ENCODE measurements around the gene ARSA.

ARSA gene

GRCh38 chr22:50625568-50626313, 2.2 kb downstream of the ARSA start:
- CTCF ChIA-PET, result no interaction called here
- peak; percentile 93 for TF ChIP-seq BCL11B (tag by site-specific recombination; IDR thresholded peaks at IDR 0.05; ENCODE audit: low read depth)
- no peak for TF ChIP-seq ZFP69B (tag by site-specific recombination; IDR thresholded peaks at IDR 0.05)
- TF ChIP-seq BCL11A (tag by site-specific recombination; IDR thresholded peaks at IDR 0.05; ENCODE audit: low read depth), result peak; percentile 76; the same call in 1 of the 2 replicates
- no peak for TF ChIP-seq ZBTB1 (tag by site-specific recombination; IDR thresholded peaks at IDR 0.05)
- Histone ChIP-seq H3K27ac (ENCODE audit: extremely low read depth, low read depth, low read length) (no peak overlapping the region), H3K9me3 (ENCODE audit: control insufficient read depth, insufficient read depth, low read depth, low read length) (no peaks in the 10 kb centered on the region), H3K36me3 (ENCODE audit: control insufficient read depth in 2 of 2, insufficient read depth in 1 of 2, low read length in 2 of 2) (peaks cover 0 to 11% of the 10 kb centered on the region in 2 experiments; a peak in 1 of 3 replicates), H3K4me3 (ENCODE audit: low read depth, low read length) (no peak overlapping the region), H3K4me1 (ENCODE audit: control insufficient read depth, insufficient read depth, low read length) (peaks cover 7% of the 10 kb centered on the region)
- POLR2A ChIA-PET, result interaction anchor here (0.7 kb wide), 1 partner anchor 43 kb away, joined by 3 read pairs; the partner anchor contains the start of gene CHKB

DNA sequence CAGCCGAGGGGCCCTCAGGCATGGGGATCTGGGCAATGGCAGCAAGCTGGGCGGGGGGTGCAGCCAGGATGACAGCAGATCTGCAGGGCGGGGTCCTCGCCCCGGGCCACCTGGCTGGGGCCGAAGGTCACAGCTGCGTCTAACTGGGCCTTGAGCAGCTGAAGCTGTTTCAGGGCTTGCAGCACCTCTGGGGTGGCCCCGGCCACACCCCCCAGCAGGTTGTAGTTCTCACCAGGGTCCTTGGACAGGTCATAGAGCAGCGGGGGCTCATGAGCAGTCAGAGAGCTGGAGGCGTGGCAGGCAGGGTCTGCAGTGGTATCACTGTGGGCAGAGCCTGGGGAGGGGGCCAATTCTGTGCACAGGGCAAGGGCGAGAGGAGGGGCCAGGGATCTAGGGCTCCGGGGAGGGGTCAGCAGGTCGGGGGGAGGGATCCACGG, 2.8 kb downstream of the ARSA start:
- TF ChIP-seq ZNF596 (tag by site-specific recombination; IDR thresholded peaks at IDR 0.05) (no peak), BCL11A (tag by site-specific recombination; IDR thresholded peaks at IDR 0.05; ENCODE audit: low read depth) (no peak), ZNF585B (tag by site-specific recombination; IDR thresholded peaks at IDR 0.05) (no peak), GLIS1 (tag by site-specific recombination; IDR thresholded peaks at IDR 0.05) (no peak), ZIC2 (tag by site-specific recombination; IDR thresholded peaks at IDR 0.05) (peak; percentile 80), ZBTB20 (tag by site-specific recombination; IDR thresholded peaks at IDR 0.05) (no peak), ZNF600 (tag by site-specific recombination; IDR thresholded peaks at IDR 0.05) (no peak), ZNF514 (tag by site-specific recombination; IDR thresholded peaks at IDR 0.05) (no peak), ZNF362 (tag by site-specific recombination; IDR thresholded peaks at IDR 0.05) (no peak), ZNF133 (tag by site-specific recombination; IDR thresholded peaks at IDR 0.05) (no peak), BCL11B (tag by site-specific recombination; IDR thresholded peaks at IDR 0.05; ENCODE audit: low read depth) (no peak), GLIS2 (tag by site-specific recombination; IDR thresholded peaks at IDR 0.05) (peak; percentile 22; the same call in 1 of the 2 replicates), ZNF211 (tag by site-specific recombination; IDR thresholded peaks at IDR 0.05; ENCODE audit: low read depth) (no peak), ZNF785 (tag by site-specific recombination; IDR thresholded peaks at IDR 0.05) (no peak), IKZF3 (tag by site-specific recombination; IDR thresholded peaks at IDR 0.05) (no peak), ZNF521 (tag by site-specific recombination; IDR thresholded peaks at IDR 0.05) (no peak), ZNF335 (tag by site-specific recombination; conservative IDR thresholded peaks at IDR 0.05) (no peak), KLF1 (tag by site-specific recombination; IDR thresholded peaks at IDR 0.05) (peak; percentile 23; the same call in 1 of the 2 replicates)
- Histone ChIP-seq H3K4me3 (ENCODE audit: low read depth, low read length) (no peak overlapping the region), H3K36me3 (ENCODE audit: control insufficient read depth in 2 of 2, insufficient read depth in 1 of 2, low read length in 2 of 2) (peaks cover 0 to 11% of the 10 kb centered on the region in 2 experiments; a peak in 1 of 3 replicates), H3K27ac (ENCODE audit: extremely low read depth, low read depth, low read length) (no peak overlapping the region), H3K9me3 (ENCODE audit: control insufficient read depth, insufficient read depth, low read depth, low read length) (no peaks in the 10 kb centered on the region), H3K4me1 (ENCODE audit: control insufficient read depth, insufficient read depth, low read length) (peaks cover 7% of the 10 kb centered on the region)
- POLR2A ChIA-PET, result no interaction called here
- CTCF ChIA-PET, result no interaction called here

- Histone ChIP-seq H3K27ac (ENCODE audit: extremely low read depth, low read depth, low read length) (no peak overlapping the region), H3K9me3 (ENCODE audit: control insufficient read depth, insufficient read depth, low read depth, low read length) (no peaks in the 10 kb centered on the region), H3K4me3 (ENCODE audit: low read depth, low read length) (no peak overlapping the region), H3K36me3 (ENCODE audit: control insufficient read depth in 2 of 2, insufficient read depth in 1 of 2, low read length in 2 of 2) (peaks cover 0 to 11% of the 10 kb centered on the region in 2 experiments; a peak in 1 of 3 replicates), H3K4me1 (ENCODE audit: control insufficient read depth, insufficient read depth, low read length) (peaks cover 7% of the 10 kb centered on the region)
- ChIA-PET CTCF (interaction anchor here (0.6 to 0.9 kb wide), 3 partner anchors 49 to 72 kb away, joined by 3 read pairs; no protein-coding TSS in a partner anchor), POLR2A (no interaction called here)
- TF ChIP-seq FEZF1 (tag by site-specific recombination; IDR thresholded peaks at IDR 0.05), result no peak
- TF ChIP-seq ZNF2 (tag by site-specific recombination; IDR thresholded peaks at IDR 0.05), result no peak
- TF ChIP-seq ZNF501 (tag by site-specific recombination; IDR thresholded peaks at IDR 0.05), result no peak
- no peak for TF ChIP-seq ZBTB20 (tag by site-specific recombination; IDR thresholded peaks at IDR 0.05)
- TF ChIP-seq ZNF19 (tag by site-specific recombination; IDR thresholded peaks at IDR 0.05; ENCODE audit: low read depth), result no peak
- TF ChIP-seq ZNF341 (tag by site-specific recombination; IDR thresholded peaks at IDR 0.05; ENCODE audit: low read depth), result no peak
- no peak for TF ChIP-seq ZNF335 (tag by site-specific recombination; conservative IDR thresholded peaks at IDR 0.05)
- TF ChIP-seq ZBTB48 (tag by site-specific recombination; IDR thresholded peaks at IDR 0.05), result no peak
- TF ChIP-seq, protein P1, sequence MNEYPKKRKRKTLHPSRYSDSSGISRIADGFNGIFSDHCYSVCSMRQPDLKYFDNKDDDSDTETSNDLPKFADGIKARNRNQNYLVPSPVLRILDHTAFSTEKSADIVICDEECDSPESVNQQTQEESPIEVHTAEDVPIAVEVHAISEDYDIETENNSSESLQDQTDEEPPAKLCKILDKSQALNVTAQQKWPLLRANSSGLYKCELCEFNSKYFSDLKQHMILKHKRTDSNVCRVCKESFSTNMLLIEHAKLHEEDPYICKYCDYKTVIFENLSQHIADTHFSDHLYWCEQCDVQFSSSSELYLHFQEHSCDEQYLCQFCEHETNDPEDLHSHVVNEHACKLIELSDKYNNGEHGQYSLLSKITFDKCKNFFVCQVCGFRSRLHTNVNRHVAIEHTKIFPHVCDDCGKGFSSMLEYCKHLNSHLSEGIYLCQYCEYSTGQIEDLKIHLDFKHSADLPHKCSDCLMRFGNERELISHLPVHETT (tag by site-specific recombination; IDR thresholded peaks at IDR 0.05), result no peak
- no peak for TF ChIP-seq ZNF623 (tag by site-specific recombination; IDR thresholded peaks at IDR 0.05)
- no peak for TF ChIP-seq ZIC2 (tag by site-specific recombination; IDR thresholded peaks at IDR 0.05)
Measured at GRCh38 chr22:50624347-50625130, 3.4 kb downstream of the ARSA start.
